Mesothelial cell of epicardium (in vitro differentiated cells): ENCODE data around the gene PRKG1. TPM values are rescaled to one million over a fixed set of nuclear protein-coding genes. Genes with fewer than 3 reads are reported as not detected.

Experiments
- DNase-seq, 2 experiments: peaks; one replicate each; pipeline ENCODE4 v3.0.0; 2021; ENCODE audit warnings: low spot score in 2 of 2; ENCODE audit not compliant: unreplicated experiment in 2 of 2
- H3K27ac Mint-ChIP-seq: 2 replicates; pipeline ENCODE4 v1.8.0; 2021; ENCODE audit warnings: mixed read lengths
- H3K27me3 Mint-ChIP-seq: 2 replicates; pipeline ENCODE4 v1.8.0; 2021; ENCODE audit warnings: low read depth, mixed read lengths
- H3K36me3 Mint-ChIP-seq: 2 replicates; pipeline ENCODE4 v1.8.0; 2021; ENCODE audit warnings: mixed read lengths
- H3K4me1 Mint-ChIP-seq: 2 replicates; pipeline ENCODE4 v1.8.0; 2021; ENCODE audit warnings: mixed read lengths
- H3K4me3 Mint-ChIP-seq: 2 replicates; pipeline ENCODE4 v1.8.0; 2021; ENCODE audit warnings: mild to moderate bottlenecking, moderate library complexity, mixed read lengths
- H3K9me3 Mint-ChIP-seq: 2 replicates; pipeline ENCODE4 v1.8.0; 2021; ENCODE audit warnings: mixed read lengths
- total RNA-seq: library from RNA; stranded (reverse); gene quantifications from 3 replicates; pipeline ENCODE4 v1.2.1, GENCODE V29; 2021
- TF ChIP-seq, protein P1 (sequence below): fragments of 200-600 bp; sonication (generic); IDR thresholded peaks from one replicate; pipeline ENCODE4 v1.5.0; 2021; ENCODE audit warnings: antibody characterized with exemption; ENCODE audit not compliant: unreplicated experiment

Gene PRKG1
- total RNA-seq, 1 donor from 2014 or later: 37.0 TPM

DNA sequence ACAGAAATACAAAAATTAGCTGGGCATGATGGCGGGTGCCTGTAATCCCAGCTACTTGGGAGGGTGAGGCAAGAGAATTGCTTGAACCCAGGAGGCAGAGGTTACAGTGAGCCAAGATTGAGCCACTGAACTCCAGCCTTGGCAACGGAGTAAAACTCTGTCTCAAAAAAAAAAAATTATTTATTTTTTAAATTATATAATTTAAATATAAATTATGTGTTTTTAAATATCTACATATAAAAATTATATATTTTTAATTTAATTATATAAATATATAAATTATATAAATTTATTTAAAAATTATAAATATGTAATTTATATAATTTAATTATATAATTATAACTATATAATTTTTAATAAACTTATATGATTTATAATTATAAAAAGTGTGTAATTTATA, 51.2 kb downstream of the PRKG1 start:
- H3K4me3 Mint-ChIP-seq: no peak overlapping the region
- peaks cover 18% of the 10 kb centered on the region for H3K9me3 Mint-ChIP-seq
- peaks cover 9% of the 10 kb centered on the region for H3K36me3 Mint-ChIP-seq
- TF ChIP-seq, protein P1, sequence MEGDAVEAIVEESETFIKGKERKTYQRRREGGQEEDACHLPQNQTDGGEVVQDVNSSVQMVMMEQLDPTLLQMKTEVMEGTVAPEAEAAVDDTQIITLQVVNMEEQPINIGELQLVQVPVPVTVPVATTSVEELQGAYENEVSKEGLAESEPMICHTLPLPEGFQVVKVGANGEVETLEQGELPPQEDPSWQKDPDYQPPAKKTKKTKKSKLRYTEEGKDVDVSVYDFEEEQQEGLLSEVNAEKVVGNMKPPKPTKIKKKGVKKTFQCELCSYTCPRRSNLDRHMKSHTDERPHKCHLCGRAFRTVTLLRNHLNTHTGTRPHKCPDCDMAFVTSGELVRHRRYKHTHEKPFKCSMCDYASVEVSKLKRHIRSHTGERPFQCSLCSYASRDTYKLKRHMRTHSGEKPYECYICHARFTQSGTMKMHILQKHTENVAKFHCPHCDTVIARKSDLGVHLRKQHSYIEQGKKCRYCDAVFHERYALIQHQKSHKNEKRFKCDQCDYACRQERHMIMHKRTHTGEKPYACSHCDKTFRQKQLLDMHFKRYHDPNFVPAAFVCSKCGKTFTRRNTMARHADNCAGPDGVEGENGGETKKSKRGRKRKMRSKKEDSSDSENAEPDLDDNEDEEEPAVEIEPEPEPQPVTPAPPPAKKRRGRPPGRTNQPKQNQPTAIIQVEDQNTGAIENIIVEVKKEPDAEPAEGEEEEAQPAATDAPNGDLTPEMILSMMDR: no peak
- H3K27ac Mint-ChIP-seq: no peak overlapping the region
- no peak for DNase-seq
- peaks cover 3% of the 10 kb centered on the region for H3K4me1 Mint-ChIP-seq
- H3K27me3 Mint-ChIP-seq: no peaks in the 10 kb centered on the region

DNA sequence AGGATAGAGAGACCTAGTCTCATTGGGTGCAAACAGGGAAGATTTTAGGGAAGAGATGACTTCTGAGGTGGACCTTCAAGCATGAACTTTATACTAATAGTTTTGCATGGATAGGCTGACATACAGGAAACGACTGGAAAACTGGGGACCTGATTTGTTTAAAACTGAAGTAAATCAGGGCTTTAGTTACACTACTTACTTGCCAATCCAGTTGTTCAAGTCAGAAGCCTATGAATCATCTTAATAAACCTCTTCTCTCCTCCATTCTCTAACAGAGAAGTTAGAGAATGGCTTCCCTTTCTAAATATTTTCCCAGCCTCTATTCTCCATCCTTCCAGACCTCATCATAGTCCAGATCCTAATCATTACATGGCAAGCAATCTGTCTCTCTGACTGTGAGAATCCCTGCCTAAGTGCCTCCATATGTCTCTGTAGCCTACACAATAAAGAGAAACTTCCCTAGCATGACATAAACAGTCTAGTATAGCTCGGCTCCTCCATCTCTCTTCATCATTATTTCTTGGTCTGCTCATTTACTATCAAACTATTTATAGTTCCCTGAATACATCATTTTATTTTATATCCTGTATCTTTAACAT, 55.8 kb downstream of the PRKG1 start:
- no peak for DNase-seq
- TF ChIP-seq, protein P1: no peak
- peaks cover 8% of the 10 kb centered on the region for H3K9me3 Mint-ChIP-seq

DNA sequence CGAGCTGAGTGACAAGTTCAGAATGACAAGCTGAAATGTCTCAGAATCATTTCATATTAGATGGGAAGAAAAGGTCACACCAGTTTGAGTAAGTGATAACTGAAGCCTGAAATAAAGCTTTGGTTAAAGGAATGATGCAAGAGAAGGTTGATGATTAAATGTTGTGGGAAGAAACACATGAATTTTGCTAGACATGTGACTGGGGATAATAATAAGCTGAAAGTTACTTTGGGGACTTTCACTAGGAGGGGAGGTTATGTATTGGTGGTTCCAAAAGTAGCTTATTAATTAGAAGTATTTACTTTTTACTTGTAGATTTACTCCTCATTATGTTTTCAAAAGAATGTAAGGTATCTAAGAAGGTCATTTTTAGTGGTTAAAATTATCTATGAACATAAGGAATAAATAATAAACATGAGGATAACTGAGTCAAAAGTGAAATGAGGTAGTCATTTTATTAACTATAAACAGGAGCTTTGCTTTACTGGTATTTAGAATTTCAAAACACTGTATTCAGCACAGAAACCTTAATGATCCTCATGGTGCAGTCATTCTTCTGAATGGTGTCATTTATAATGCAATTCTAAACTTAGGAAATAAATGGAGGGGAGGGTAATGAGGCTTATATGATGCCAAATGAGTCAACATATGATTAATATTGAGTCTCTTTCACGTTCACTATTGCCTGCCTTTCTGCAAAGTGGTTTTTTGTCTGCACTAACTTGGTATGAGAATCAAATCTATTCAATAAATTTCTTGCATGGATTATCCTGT, 63.7 kb downstream of the PRKG1 start:
- no peaks in the 10 kb centered on the region for H3K4me1 Mint-ChIP-seq
- H3K36me3 Mint-ChIP-seq: no peaks in the 10 kb centered on the region
- no peak overlapping the region for H3K4me3 Mint-ChIP-seq
- TF ChIP-seq, protein P1: no peak
- H3K27me3 Mint-ChIP-seq: no peaks in the 10 kb centered on the region
- DNase-seq: no peak
- H3K9me3 Mint-ChIP-seq: peaks cover 1% of the 10 kb centered on the region
- H3K27ac Mint-ChIP-seq: no peak overlapping the region

More for the DNA sequence above, 55.8 kb downstream of the PRKG1 start:
- peak overlapping the region; percentile 48 for H3K27ac Mint-ChIP-seq
- no peak overlapping the region for H3K4me3 Mint-ChIP-seq
- H3K36me3 Mint-ChIP-seq: peaks cover 9% of the 10 kb centered on the region
- H3K27me3 Mint-ChIP-seq: no peaks in the 10 kb centered on the region
- peaks cover 7% of the 10 kb centered on the region for H3K4me1 Mint-ChIP-seq

DNA sequence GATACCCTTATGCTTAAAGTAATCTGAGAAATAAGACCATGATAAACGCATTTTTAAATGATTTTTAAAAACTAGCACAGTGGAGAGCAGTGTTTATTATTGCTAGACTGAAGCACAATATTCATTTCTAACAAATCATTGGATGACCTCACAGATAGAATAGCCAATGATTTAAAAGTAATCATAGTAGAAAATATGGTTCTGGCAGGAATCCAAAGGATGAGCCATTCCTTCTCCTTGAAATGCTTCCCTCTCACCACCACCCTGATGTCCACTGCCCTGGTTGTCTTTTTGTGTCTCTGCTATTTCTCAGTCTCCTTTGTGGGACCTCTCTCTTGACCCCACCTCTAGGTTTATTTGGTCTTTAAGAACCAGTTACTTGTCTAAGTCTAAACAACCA, 64.9 kb downstream of the PRKG1 start:
- TF ChIP-seq, protein P1: no peak
- H3K27ac Mint-ChIP-seq: no peak overlapping the region
- H3K36me3 Mint-ChIP-seq: no peaks in the 10 kb centered on the region
- peaks cover 4% of the 10 kb centered on the region for H3K4me1 Mint-ChIP-seq
- no peak overlapping the region for H3K4me3 Mint-ChIP-seq
- DNase-seq: no peak
- no peaks in the 10 kb centered on the region for H3K27me3 Mint-ChIP-seq
- H3K9me3 Mint-ChIP-seq: peaks cover 5% of the 10 kb centered on the region

DNA sequence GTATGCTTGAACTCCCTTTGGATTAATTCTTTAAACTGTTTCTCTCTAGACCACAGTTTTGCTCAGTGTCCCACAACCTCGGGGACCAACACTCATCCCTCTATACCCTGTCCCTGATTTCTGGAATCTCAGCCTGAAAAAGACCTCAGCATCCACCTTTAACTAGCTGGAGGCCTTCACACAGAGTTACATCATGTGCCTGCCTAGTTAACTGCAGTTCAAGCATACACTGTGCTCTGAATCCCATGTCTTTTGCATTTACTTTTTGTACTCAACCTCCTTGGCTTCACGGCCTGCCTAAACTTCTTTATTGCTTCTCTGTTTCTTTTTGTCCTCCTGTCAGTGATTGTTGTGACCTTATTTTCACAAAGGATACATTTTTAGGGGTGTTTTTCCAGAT, 66.7 kb downstream of the PRKG1 start:
- H3K9me3 Mint-ChIP-seq: peaks cover 5% of the 10 kb centered on the region
- peaks cover 4% of the 10 kb centered on the region for H3K4me1 Mint-ChIP-seq
- H3K36me3 Mint-ChIP-seq: no peaks in the 10 kb centered on the region
- DNase-seq: no peak
- TF ChIP-seq, protein P1: no peak
- no peak overlapping the region for H3K4me3 Mint-ChIP-seq
- H3K27ac Mint-ChIP-seq: no peak overlapping the region
- no peaks in the 10 kb centered on the region for H3K27me3 Mint-ChIP-seq
